Caco-2 (cell line): Measurements from ENCODE around the gene ELAC1. TPM values are rescaled to one million over a fixed set of nuclear protein-coding genes. Genes with fewer than 3 reads are reported as not detected.
"Not testable (repeated sequence)": the region's sequence is repeated elsewhere in the genome, so short reads cannot be mapped to it uniquely, and the experiment has no call there.

ENCODE experiments used
- BruUV-seq: library from RNA; stranded (reverse); fragments of 400-500 nt; replicated peaks from 2 replicates; lab custom pipeline; 2021; lab: Mats Ljungman, UMichigan
- CTCF ChIA-PET: fragments of 300-600 bp; sonication (Branson Sonifier 250); formaldehyde crosslinking; loops from one replicate; lab custom pipeline; 2022; ENCODE audit warnings: antibody characterized with exemption; lab: Charles Lee
- POLR2A ChIA-PET: fragments of 300-600 bp; sonication (Branson Sonifier 250); formaldehyde crosslinking; loops from one replicate; lab custom pipeline; 2022; ENCODE audit warnings: antibody characterized with exemption; lab: Charles Lee
- DNase-seq, 2 experiments: peaks; one replicate each; pipeline versions ENCODE4 v3.0.0 to v3.0.0-alpha.2; 2020 to 2022
- H3K27me3 ChIP-seq: replicated peaks from 2 replicates; pipeline ENCODE4 v1.6.0; 2011; ENCODE audit warnings: low read length; ENCODE audit not compliant: control insufficient read depth, insufficient read depth
- H3K36me3 ChIP-seq: 2 replicates; pipeline ENCODE4 v1.5.1; 2011; ENCODE audit warnings: low read length; ENCODE audit not compliant: control insufficient read depth, insufficient read depth
- H3K4me1 ChIP-seq: fragments of 250-450 bp; sonication (Bioruptor Pico); 2 replicates; pipeline ENCODE4 v1.5.1; 2020; ENCODE audit warnings: mild to moderate bottlenecking
- H3K4me3 ChIP-seq: 2 replicates; pipeline ENCODE4 v1.5.1; 2011; ENCODE audit warnings: low read depth, mild to moderate bottlenecking, control low read depth, low read length
- H3K9me3 ChIP-seq: fragments of 250-450 bp; sonication (Bioruptor Pico); 2 replicates; pipeline ENCODE4 v1.5.1; 2020; ENCODE audit warnings: mild to moderate bottlenecking, moderate library complexity
- H3K27ac Mint-ChIP-seq: one replicate; pipeline ENCODE4 v1.8.0; 2022; ENCODE audit warnings: mixed read lengths; ENCODE audit not compliant: unreplicated experiment
- H3K27me3 Mint-ChIP-seq: one replicate; pipeline ENCODE4 v1.8.0; 2022; ENCODE audit warnings: mixed read lengths; ENCODE audit not compliant: insufficient read depth, unreplicated experiment
- H3K36me3 Mint-ChIP-seq: one replicate; pipeline ENCODE4 v1.8.0; 2022; ENCODE audit warnings: mild to moderate bottlenecking, mixed read lengths; ENCODE audit not compliant: insufficient read depth, unreplicated experiment
- H3K4me1 Mint-ChIP-seq: one replicate; pipeline ENCODE4 v1.8.0; 2022; ENCODE audit warnings: low read depth, mixed read lengths; ENCODE audit not compliant: unreplicated experiment
- H3K4me3 Mint-ChIP-seq: one replicate; pipeline ENCODE4 v1.8.0; 2022; ENCODE audit warnings: mild to moderate bottlenecking, moderate library complexity, mixed read lengths; ENCODE audit not compliant: unreplicated experiment
- H3K9me3 Mint-ChIP-seq: one replicate; pipeline ENCODE4 v1.8.0; 2022; ENCODE audit warnings: mixed read lengths; ENCODE audit not compliant: unreplicated experiment
- intact Hi-C: fragments of 100-400 bp; cut with micrococcal nuclease; formaldehyde crosslinking; loops from one replicate; pipeline ENCODE4 v1.10.0; 2022; ENCODE audit not compliant: unreplicated experiment
- total RNA-seq: library from RNA; stranded (reverse); gene quantifications from 2 replicates; pipeline ENCODE4 v1.2.3, GENCODE V29; 2022
- TF ChIP-seq, protein P1 (sequence below), 2 experiments: fragments of 200-600 bp in 1 of 2; IDR thresholded peaks; 1 replicate in 1 of 2; 2 replicates in 1 of 2; pipeline versions ENCODE4 v1.5.1 to v1.8.0; 2011 to 2022; ENCODE audit warnings: antibody characterized with exemption in 1 of 2, control low read depth in 1 of 2, inconsistent platforms in 1 of 2, low read depth in 1 of 2, low read length in 1 of 2, mild to moderate bottlenecking in 1 of 2, moderate library complexity in 1 of 2; ENCODE audit not compliant: insufficient read depth in 1 of 2, severe bottlenecking in 1 of 2, unreplicated experiment in 1 of 2

Gene ELAC1
- total RNA-seq, 1 experiment from 2014 or later, result 5.3 TPM

DNA sequence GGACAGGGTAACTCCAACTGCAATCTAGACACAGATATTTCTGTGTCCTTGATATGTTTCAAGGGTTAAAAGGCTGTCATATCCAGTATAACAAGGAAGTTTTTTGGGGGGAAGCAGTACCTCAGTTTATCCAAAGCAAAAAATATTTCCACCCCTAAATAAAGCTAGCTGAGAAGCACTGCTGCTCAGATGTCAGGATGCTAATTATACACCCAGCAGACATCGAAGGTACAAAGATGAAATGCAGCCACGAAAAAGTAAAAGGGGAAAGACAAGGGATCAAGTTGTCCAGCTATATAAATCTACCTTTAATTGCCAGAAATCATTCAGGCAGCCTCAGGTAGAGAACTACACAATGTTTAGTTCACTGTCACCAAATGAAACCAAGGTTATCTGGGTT lies 26.2 kb downstream of the ELAC1 start:
- DNase-seq, result no peak
- Mint-ChIP-seq H3K9me3 (no peaks in the 10 kb centered on the region), H3K4me1 (peaks cover 13% of the 10 kb centered on the region), H3K27ac (no peak overlapping the region), H3K36me3 (no peaks in the 10 kb centered on the region), H3K4me3 (no peak overlapping the region), H3K27me3 (no peaks in the 10 kb centered on the region)
- no peak overlapping the region for H3K4me3 ChIP-seq
- TF ChIP-seq, protein P1, sequence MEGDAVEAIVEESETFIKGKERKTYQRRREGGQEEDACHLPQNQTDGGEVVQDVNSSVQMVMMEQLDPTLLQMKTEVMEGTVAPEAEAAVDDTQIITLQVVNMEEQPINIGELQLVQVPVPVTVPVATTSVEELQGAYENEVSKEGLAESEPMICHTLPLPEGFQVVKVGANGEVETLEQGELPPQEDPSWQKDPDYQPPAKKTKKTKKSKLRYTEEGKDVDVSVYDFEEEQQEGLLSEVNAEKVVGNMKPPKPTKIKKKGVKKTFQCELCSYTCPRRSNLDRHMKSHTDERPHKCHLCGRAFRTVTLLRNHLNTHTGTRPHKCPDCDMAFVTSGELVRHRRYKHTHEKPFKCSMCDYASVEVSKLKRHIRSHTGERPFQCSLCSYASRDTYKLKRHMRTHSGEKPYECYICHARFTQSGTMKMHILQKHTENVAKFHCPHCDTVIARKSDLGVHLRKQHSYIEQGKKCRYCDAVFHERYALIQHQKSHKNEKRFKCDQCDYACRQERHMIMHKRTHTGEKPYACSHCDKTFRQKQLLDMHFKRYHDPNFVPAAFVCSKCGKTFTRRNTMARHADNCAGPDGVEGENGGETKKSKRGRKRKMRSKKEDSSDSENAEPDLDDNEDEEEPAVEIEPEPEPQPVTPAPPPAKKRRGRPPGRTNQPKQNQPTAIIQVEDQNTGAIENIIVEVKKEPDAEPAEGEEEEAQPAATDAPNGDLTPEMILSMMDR (IDR thresholded peaks at IDR 0.05; ENCODE audit: insufficient read depth in 1 of 2, low read depth in 1 of 2, low read length in 1 of 2, severe bottlenecking in 1 of 2, unreplicated experiment in 1 of 2), result no peak
- CTCF ChIA-PET, result no interaction called here
- intact Hi-C loops, result no loop called here
- POLR2A ChIA-PET, result no interaction called here
- no peaks in the 10 kb centered on the region for H3K36me3 ChIP-seq
- no peaks in the 10 kb centered on the region for H3K4me1 ChIP-seq
- no peaks in the 10 kb centered on the region for H3K9me3 ChIP-seq
- H3K27me3 ChIP-seq, result no peaks in the 10 kb centered on the region
- BruUV-seq, result no TSS peak

GRCh38 chr18:51003174-51003573 lies 35.3 kb downstream of the ELAC1 start:
- H3K4me3 ChIP-seq, BruUV-seq, H3K27me3 Mint-ChIP-seq, intact Hi-C loops, H3K27me3 ChIP-seq, POLR2A ChIA-PET, DNase-seq, H3K4me3 Mint-ChIP-seq, H3K27ac Mint-ChIP-seq, H3K9me3 Mint-ChIP-seq, H3K36me3 ChIP-seq, CTCF ChIA-PET, H3K9me3 ChIP-seq, H3K36me3 Mint-ChIP-seq: not testable (repeated sequence)
- H3K4me1 Mint-ChIP-seq, result peaks cover 13% of the 10 kb centered on the region
- peaks cover 17% of the 10 kb centered on the region for H3K4me1 ChIP-seq

DNA sequence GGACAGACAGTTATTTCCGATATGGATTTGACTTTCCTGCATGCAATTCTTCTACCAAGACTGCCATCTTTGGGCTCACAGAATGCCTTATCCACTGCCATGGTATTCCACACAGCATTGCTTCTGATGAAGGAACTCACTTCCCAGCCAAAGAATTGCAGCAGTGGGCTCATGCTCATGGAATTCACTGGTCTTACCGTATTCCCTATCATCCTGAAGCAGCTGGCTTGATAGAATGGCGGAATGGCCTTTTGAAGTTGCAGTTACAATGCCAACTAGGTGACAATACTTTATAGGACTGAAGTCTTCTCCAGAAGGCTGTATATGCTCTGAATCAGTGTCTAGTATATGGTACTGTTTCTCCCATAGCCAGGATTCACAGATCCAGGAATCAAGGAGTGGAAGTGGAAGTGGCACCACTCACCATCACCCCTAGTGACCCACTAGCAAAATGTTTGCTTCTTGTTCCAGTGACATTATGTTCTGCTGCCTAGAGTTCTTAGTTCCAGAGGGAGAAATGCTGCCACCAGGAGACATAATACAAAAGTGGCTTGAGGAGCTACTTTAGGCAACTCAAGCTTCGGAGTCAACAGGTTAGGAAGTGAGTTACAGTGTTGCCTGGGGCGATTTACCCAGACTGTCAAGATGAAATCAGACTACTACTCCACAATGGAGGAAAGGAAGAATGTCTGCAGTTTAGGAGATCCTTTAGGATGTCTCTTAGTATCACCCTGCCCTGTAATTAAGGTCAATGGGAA lies 38.4 kb downstream of the ELAC1 start:
- H3K4me3 ChIP-seq, result no peak overlapping the region
- ChIA-PET POLR2A (no interaction called here), CTCF (no interaction called here)
- no peak overlapping the region for H3K4me3 Mint-ChIP-seq
- H3K9me3 Mint-ChIP-seq, result no peaks in the 10 kb centered on the region
- H3K27ac Mint-ChIP-seq, result no peak overlapping the region
- H3K9me3 ChIP-seq, result no peaks in the 10 kb centered on the region
- no peaks in the 10 kb centered on the region for H3K36me3 Mint-ChIP-seq
- TF ChIP-seq, protein P1 (IDR thresholded peaks at IDR 0.05; ENCODE audit: insufficient read depth in 1 of 2, low read depth in 1 of 2, low read length in 1 of 2, severe bottlenecking in 1 of 2, unreplicated experiment in 1 of 2), result no peak
- no peaks in the 10 kb centered on the region for H3K27me3 ChIP-seq
- peak; percentile 28 to 42 for DNase-seq
- no peaks in the 10 kb centered on the region for H3K36me3 ChIP-seq
- no TSS peak for BruUV-seq
- peaks cover 17% of the 10 kb centered on the region for H3K4me1 ChIP-seq
- H3K4me1 Mint-ChIP-seq, result peaks cover 19% of the 10 kb centered on the region
- intact Hi-C loops, result no loop called here
- no peaks in the 10 kb centered on the region for H3K27me3 Mint-ChIP-seq
